Measurements from ENCODE around the gene KCNJ9.
"Not testable (repeated sequence)": the region's sequence is repeated elsewhere in the genome, so short reads cannot be mapped to it uniquely, and the experiment has no call there.

KCNJ9 gene

DNA sequence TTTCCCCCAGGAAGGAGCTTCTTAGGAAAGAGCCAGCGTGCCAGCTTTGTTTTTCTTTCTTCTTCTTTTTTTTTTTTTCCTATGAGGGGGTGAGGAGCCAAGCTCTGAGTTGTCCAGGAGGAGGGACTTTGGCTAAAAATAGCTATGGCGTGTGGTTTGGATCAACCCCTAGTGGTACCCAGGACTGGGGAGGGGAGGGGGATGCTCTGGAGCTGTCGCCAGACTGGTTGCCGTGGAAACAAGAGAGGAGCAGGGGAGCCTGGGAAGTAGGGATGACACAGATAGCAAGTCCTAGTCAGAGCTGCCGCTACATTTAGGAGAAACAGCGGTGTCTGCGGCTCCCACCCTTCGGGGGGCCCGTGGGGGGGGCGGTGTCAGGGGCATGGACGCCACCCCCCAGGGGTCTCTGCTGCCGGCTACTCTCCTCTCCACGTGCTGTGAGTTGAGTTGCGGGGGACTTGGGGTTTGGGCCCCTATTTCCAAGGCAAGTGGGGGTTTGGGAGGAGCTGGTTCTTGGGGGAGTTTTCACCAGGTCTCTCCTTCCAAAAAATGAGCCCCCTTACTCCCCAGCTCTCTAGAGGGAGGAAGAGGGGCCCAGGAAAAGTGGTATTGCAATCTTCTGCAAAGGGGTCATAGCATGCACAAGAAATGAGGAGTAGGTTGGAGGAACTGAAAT, at the start of gene KCNJ9:
Gene KCNJ9 (plus strand): TSS at position 278 of the 676 bp plus-strand sequence. CDS start 2,493 bp downstream, outside the sequence.
- DNase-seq (ENCODE audit: low spot score): peak; percentile 34

GRCh38 chr1:160032165-160032820, 49.0 kb upstream of the KCNJ9 start:
- peak; percentile 9 for DNase-seq (ENCODE audit: low spot score)

- DNase-seq (ENCODE audit: low spot score): no peak
Measured at GRCh38 chr1:160040476-160040875, 40.9 kb upstream of the KCNJ9 start.

DNA sequence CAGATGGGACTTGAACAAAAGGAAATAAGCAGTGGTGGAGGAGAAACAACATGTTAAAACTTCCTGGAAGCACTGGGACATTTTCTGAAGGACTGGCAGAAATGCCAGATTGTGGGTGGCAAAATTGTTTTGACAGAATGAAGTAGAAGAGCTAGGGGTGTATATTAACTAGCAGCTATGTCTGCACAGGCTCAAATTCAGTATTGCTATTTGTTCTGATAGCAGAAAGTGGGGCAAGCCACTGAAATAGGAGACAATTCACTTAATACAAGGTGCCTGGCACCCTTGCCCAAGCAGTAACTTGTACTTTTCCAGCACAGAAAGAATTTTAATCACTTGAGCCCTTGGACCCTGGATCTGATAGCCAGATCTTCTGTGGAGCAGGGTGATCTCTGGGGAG, 37.8 kb upstream of the KCNJ9 start:
- DNase-seq (ENCODE audit: low spot score): no peak

DNA sequence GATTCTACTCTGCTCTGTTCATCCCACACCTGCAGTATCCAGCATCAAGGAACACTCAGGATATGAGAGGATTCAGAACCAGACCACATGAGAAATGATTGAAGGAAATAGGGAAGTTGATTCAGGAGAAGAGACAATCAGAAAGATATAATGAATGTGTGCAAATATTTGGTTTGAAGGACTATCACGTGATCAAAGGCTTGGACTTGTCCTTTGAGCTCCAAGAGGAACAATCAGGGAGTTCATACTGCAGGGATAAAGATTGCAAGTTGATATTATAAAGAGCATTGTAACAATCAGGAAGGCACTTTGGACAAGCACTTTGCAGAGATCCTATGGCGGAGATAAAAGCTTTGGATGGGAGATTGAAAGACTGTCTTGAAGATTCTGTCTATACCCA, 35.7 kb upstream of the KCNJ9 start:
- no peak for DNase-seq (ENCODE audit: low spot score)

DNA sequence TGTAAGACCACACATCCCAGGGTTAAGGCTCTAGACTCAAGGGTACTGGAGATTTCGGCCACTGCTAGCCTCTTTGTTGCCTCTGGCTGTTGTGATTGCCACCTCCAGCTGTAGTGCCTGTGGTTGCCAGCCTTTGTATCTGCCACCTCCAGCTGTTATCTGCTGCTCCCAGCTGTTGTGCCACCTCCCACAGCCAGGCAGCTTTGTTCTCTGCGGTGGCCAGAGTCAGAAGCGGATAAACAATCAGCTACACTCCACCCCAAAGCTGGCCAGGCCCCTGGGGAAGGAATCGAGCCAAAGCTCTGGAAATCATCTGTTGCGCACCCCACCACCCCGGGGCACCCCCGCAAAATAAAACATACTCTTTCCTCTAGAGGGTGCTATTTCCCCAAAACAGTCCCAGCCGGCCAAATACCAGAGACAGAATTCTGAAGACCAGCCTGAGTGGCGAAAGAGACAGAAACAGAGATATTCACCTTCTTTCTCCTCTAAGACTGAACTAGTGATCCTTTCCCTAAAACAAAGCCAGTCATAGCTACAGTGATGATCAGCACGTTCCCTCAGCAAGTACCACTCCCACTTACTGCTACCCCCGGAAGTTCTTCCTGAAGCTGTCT, 34.7 kb upstream of the KCNJ9 start:
- DNase-seq (ENCODE audit: low spot score): peak; percentile 78

GRCh38 chr1:160047111-160047991, 34.0 kb upstream of the KCNJ9 start:
- DNase-seq (ENCODE audit: low spot score): no peak

DNA sequence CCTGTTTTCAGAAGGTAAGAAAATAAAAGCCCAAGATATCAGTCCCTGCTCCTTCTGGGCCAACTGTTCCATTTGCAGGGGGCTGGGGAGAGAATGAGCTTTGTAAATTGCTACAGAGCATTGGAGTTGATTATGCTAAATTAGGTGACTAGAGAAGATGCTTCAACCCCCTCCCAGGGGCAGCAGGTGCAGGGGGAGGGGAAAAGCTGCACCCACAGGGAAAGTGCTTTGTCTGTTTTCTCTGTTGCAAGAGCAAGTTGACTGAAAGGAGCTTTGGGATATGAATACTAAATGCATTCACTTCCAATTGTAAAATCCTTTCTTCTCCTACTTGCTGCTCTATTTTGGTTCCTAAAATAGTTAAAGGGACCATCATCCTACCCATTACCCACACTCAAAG, 33.0 kb upstream of the KCNJ9 start:
- no peak for DNase-seq (ENCODE audit: low spot score)

DNA sequence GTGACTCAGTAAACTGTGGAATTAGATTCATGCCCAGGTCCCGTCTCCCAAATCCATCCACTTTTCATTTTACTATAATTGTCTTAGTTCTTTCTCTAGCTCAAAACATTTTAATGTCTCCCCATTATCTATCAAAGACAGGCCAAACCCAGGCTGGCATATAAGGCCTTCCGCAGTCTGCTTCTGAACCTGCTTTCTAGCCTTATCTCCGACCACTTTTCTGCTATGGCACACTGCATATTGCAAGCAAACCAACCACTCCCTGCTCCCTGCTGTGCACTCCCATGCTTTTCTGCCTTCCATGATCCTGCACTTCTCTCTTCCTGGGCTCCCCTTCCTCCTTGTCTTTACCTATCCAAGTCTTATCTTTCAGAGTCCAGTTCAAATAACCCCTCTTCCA, 32.2 kb upstream of the KCNJ9 start:
- no peak for DNase-seq (ENCODE audit: low spot score)

DNA sequence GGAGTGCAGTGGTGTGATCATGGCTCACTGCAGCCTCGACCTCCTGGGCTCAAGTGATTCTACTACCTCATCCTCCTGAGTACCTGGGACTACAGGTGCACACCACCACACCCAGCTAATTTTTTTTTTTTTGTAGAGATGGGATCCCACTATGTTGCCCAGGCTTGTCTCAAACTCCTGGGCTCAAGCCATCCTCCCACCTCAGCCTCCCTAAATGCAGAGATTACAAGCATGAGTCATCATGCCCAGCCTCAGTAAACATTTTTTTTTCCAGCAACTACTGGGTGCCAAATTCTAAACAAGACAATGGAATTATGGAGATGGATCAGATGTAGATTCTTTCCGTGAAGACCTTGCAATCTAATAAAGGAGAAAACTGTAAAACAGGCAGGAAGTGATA, 31.2 kb upstream of the KCNJ9 start:
- not testable (repeated sequence) for DNase-seq (ENCODE audit: low spot score)

DNA sequence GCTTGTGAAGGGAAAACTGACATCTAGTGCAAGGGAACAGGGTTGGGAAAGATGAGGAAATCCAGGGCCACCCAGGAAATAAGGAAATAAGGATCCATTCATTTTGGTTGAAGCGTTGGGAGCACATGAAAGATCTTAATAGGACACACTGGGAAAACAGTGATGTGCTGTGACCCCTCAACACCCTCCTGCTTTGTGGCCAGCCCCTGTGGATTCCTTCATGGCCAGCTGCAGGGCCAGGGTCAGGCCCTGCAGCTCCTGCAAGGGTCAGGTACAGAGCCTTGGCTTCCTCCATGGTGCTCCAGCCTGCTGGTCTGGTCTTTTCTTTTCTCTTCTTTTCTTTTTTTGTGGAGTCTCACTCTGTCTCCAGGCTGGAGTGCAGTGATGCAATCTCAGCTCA, 30.7 kb upstream of the KCNJ9 start:
- DNase-seq (ENCODE audit: low spot score): no peak

- no peak for DNase-seq (ENCODE audit: low spot score)
Measured at GRCh38 chr1:160052936-160053335, 28.4 kb upstream of the KCNJ9 start.

DNA sequence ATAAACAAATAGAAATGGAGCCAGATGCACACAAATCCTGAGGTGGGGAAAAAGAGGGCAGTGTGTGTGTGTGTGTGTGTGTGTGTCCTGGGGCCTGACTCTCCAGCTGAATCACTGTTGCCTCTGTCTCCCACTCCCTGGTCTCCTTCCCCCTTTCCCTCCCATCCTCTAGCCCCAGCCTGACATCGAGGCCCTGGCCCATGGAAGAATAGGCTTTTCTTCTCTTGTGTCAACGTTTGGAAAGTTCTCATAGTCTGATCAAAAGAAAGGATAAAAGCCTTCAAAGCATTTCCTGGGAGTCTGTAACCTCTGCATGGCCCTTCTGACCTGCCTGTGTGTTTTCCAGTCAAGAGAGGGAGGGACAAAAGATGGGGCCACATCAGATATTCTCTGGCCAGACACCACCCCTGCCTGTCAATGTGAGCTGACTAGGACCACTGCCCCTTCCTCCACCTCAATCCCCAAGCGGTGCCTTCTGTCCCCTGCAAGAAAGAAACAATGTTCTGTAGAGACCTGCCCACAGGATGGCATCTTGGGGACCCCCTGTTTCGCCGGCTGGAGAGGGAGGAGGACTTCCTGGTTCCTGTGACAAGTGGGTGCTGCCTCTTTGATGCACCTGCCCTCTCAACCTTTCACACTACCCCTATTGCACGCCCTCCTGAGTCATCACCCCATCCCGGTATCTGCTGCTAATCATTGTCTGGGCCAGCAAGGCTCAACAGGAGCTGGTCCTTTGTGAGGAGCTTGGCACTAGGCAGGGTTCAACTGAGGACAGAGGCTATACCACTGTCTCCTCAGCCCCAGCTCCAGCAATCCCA, 27.6 kb upstream of the KCNJ9 start:
- no peak for DNase-seq (ENCODE audit: low spot score)

- DNase-seq (ENCODE audit: low spot score): no peak
Measured at GRCh38 chr1:160056648-160057169, 24.6 kb upstream of the KCNJ9 start.

DNA sequence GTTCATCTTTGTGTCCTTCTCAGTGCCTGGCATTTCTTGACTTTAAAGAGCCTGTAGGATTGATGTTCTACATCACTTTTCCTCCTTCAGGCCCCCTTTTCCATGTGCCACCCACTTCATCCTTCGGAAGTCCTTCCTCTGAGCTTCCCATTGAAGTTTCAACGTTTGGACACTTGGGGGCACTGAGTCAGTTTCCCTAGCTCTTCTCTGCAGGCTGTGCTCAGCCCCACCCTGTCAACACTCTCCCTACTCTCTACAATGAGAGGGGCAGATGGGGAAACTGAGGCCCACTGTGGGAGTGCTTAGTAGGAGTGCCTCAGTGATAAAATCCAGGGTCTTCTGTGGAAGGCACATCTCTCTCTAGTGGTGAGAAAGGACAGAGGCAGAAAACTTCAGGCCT, 23.3 kb upstream of the KCNJ9 start:
- peak; percentile 14 for DNase-seq (ENCODE audit: low spot score)

DNA sequence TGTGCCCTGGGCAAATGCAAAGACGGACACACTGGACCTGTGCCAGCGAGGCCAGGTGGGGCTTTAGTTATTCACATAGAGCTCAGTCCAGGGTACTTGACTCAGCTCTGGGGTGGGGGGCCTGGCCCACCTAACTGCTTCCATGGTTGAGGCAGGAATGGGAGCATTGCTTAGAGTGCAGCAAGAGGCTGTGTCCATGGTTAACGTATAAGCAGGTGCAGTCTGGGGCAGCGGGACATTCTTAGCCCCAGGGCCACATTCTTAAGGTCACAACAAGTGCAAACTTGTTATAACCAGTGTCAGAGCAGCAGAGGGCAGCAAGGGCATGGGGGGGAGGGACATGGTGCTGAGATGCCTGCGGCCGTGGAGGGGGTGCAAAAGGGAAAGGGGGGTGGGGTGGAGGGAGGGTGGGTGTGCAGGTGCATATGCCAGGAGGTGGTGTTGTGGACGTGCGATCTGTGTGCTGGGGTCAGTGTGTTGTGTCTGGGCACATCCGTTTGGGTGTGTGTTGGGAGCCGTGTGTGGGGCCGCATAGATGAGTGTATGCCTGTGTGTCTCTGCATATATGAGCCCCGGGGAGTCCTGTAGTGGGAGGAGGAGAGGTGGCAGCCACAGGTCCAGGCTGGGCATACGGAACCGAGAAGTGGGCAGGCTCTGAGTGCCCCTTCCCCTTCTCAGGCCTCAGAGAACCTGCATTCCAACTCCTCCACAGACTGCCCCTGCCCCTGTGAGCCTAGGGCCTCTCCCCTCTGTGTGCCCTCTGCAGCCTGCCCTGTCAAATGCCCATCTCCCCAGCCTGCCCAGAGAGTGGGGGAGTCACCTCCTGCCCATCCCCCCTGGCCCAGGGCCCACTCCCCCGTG, 19.7 kb upstream of the KCNJ9 start:
- DNase-seq (ENCODE audit: low spot score): no peak

- DNase-seq (ENCODE audit: low spot score): no peak
Measured at GRCh38 chr1:160062230-160062532, 19.2 kb upstream of the KCNJ9 start.

DNA sequence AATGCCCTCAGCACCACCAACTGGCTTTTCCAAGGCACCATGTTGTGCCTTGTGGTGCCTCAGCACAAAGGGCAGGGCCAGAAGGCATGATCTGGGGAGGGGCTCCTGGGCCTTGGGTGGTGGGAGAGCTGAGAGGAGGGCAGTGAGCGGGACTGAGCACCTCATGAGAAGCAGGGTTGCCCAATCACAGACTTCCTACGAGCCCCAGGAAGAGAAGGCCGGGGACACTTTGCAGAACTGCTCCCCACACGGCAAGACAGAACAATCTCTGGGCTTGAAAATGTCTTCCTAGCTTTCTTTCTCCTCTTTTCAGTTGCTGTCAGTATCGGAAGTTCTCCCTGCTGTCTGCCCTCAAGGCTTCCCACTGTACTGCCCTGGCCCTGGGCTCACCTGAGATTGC, 18.2 kb upstream of the KCNJ9 start:
- DNase-seq (ENCODE audit: low spot score): no peak

DNA sequence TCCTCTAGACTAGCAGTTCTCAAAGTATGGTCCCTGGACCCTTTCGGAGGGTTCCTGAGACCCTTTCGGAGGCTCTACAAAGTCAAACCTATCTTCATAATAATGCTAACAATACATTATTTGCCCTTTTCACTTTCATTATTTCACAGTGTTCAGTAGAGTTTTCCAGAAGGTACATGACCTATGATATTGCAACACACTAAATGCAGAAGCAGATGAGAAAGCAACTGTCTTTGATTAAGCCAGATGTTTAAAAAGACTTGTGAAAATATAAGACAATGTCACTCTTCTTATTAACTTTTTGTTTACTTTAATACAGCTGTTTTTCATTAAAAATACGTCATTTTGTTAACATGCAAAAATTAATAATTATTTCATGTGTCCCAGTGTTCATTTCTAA, 17.2 kb upstream of the KCNJ9 start:
- DNase-seq (ENCODE audit: low spot score): no peak

GRCh38 chr1:160064746-160065145, 16.6 kb upstream of the KCNJ9 start:
- DNase-seq (ENCODE audit: low spot score): no peak

Data from AG08395 (cell line).